Stomach (tissue), 4 donors: ENCODE data around the gene TNRC18.

Source experiments
- EP300 ChIP-seq: sonication (generic); formaldehyde crosslinking; IDR thresholded peaks from one replicate; pipeline ENCODE4 v1.6.1; 2017; ENCODE audit warnings: antibody characterized with exemption
- POLR2A ChIP-seq, 4 donors: fragments of 450-650 bp; IDR thresholded peaks; one replicate each; pipeline ENCODE4 v1.6.1; 2016; ENCODE audit warnings: antibody characterized with exemption in 4 of 4, control low read depth in 2 of 4, mild to moderate bottlenecking in 1 of 4, moderate library complexity in 1 of 4
- TF ChIP-seq, protein P1 (sequence below), 7 experiments: fragments of 450-650 bp in 4 of 7; fragments of 200-600 bp in 3 of 7; sonication (generic) in 3 of 7; IDR thresholded peaks; one replicate each; pipeline ENCODE4 v1.5.1; 2016 to 2019; ENCODE audit warnings: antibody characterized with exemption in 7 of 7, control low read depth in 2 of 7, mild to moderate bottlenecking in 1 of 7

DNA sequence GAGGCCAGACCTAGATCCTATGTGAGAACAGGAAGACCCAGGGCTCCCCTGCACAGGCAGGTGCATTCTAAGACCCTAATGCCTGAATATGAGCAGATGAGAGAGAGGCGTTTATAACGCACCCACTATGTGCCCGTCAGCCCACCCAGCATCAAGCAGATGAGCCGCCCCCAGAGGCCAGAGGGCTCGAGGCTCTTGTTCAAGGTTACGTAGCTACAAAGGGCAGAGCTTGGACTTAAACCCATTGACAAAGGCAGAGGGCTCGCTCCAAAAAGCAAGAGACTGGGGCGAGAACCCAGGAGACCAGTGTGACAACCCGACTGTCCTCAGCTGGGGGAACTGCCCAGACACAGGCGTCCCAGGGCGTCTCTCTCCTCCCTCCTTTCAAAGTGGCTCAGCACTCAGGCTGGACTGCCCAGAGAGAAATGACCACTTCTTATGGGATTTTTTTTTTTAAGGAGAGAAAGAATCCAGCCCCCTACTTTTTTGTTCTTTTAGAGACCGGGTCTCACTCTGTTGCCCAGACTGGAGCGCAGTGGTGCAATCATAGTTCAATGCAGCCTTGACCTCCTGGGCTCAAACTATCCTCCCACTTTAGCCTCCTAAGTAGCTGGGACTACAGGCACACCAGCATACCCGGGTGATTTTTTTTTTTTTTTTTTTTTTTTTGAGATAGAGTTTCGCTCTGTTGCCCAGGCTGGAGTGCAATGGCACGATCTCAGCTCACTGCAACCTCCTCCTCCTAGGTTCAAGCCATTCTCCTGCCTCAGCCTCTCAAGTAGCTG lies 40.1 kb downstream of the TNRC18 start:
- TF ChIP-seq, protein P1, sequence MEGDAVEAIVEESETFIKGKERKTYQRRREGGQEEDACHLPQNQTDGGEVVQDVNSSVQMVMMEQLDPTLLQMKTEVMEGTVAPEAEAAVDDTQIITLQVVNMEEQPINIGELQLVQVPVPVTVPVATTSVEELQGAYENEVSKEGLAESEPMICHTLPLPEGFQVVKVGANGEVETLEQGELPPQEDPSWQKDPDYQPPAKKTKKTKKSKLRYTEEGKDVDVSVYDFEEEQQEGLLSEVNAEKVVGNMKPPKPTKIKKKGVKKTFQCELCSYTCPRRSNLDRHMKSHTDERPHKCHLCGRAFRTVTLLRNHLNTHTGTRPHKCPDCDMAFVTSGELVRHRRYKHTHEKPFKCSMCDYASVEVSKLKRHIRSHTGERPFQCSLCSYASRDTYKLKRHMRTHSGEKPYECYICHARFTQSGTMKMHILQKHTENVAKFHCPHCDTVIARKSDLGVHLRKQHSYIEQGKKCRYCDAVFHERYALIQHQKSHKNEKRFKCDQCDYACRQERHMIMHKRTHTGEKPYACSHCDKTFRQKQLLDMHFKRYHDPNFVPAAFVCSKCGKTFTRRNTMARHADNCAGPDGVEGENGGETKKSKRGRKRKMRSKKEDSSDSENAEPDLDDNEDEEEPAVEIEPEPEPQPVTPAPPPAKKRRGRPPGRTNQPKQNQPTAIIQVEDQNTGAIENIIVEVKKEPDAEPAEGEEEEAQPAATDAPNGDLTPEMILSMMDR (IDR thresholded peaks at IDR 0.05), result no peak
- TF ChIP-seq POLR2A (IDR thresholded peaks at IDR 0.05) (no peak), EP300 (no peak)
